HepG2 (cell line): Measurements from ENCODE around the gene C5orf34. TPM values are rescaled to one million over a fixed set of nuclear protein-coding genes. Genes with fewer than 3 reads are reported as not detected.

Experiments used
- DZIP1 ChIP-seq: sonication (generic); formaldehyde crosslinking; IDR thresholded peaks from 2 replicates; pipeline ENCODE4 v1.5.0; 2020; ENCODE audit warnings: mild to moderate bottlenecking, missing genetic modification reagents
- HNRNPH1 ChIP-seq: fragments of 200-400 bp; formaldehyde crosslinking; optimal IDR thresholded peaks from 2 replicates; pipeline ENCODE3; 2017; ENCODE audit warnings: mild to moderate bottlenecking, low read depth, low read length
- HNRNPL ChIP-seq: fragments of 200-400 bp; formaldehyde crosslinking; IDR thresholded peaks from 2 replicates; pipeline ENCODE4 v1.6.1; 2017; ENCODE audit warnings: mild to moderate bottlenecking, low read depth, low read length
- MLXIP ChIP-seq: sonication (generic); formaldehyde crosslinking; IDR thresholded peaks from 2 replicates; pipeline ENCODE4 v1.9.0; 2021; ENCODE audit warnings: missing genetic modification reagents, borderline replicate concordance
- MYPOP ChIP-seq: sonication (generic); formaldehyde crosslinking; IDR thresholded peaks from 2 replicates; pipeline ENCODE4 v1.8.1; 2023; ENCODE audit warnings: mild to moderate bottlenecking, moderate library complexity, missing genetic modification reagents
- PAXIP1 ChIP-seq: sonication (generic); formaldehyde crosslinking; conservative IDR thresholded peaks from 2 replicates; pipeline ENCODE4 v1.4.0; 2020; ENCODE audit warnings: mild to moderate bottlenecking, missing genetic modification reagents, moderate library complexity
- ZNF234 ChIP-seq: sonication (generic); formaldehyde crosslinking; conservative IDR thresholded peaks from 2 replicates; pipeline ENCODE4 v1.5.1; 2020; ENCODE audit warnings: mild to moderate bottlenecking, missing genetic modification reagents
- ZNF260 ChIP-seq: sonication (generic); formaldehyde crosslinking; IDR thresholded peaks from 2 replicates; pipeline ENCODE4 v1.4.0; 2020; ENCODE audit warnings: missing genetic modification reagents, low read depth, mild to moderate bottlenecking, borderline replicate concordance
- ZNF543 ChIP-seq: sonication (generic); formaldehyde crosslinking; IDR thresholded peaks from 2 replicates; pipeline ENCODE4 v1.4.0; 2020; ENCODE audit warnings: mild to moderate bottlenecking, missing genetic modification reagents
- ZNF576 ChIP-seq: sonication (generic); formaldehyde crosslinking; IDR thresholded peaks from 2 replicates; pipeline ENCODE4 v1.4.0; 2020; ENCODE audit warnings: mild to moderate bottlenecking, missing genetic modification reagents
- ZNF598 ChIP-seq: sonication (generic); formaldehyde crosslinking; IDR thresholded peaks from 2 replicates; pipeline ENCODE4 v1.5.1; 2020; ENCODE audit warnings: mild to moderate bottlenecking, missing genetic modification reagents, borderline replicate concordance
- ZSCAN29 ChIP-seq: sonication (generic); formaldehyde crosslinking; conservative IDR thresholded peaks from 2 replicates; pipeline ENCODE4 v1.4.0; 2020; ENCODE audit warnings: mild to moderate bottlenecking, missing genetic modification reagents
- polyA plus RNA-seq, 8 experiments: library from polyadenylated mRNA; depleted of rRNA in 3 of 8; stranded (reverse) in 7 of 8; unstranded in 1 of 8; fragments of >200 nt; fragmentation: Illumina TruSeq in 4 of 8; extraction: Trizol in 4 of 8; gene quantifications; 2 replicates each; pipeline versions ENCODE4 v1.2.1 to v1.2.3, GENCODE V29; 2011 to 2016; ENCODE audit warnings: low read depth in 4 of 8, missing spikeins in 1 of 8, mixed read lengths in 1 of 8; ENCODE audit not compliant: insufficient read depth in 1 of 8
- total RNA-seq, 5 experiments: library from RNA; depleted of rRNA; stranded (reverse); fragments of >200 nt; fragmentation: Illumina TruSeq; extraction: Trizol; gene quantifications; 2 replicates each; pipeline ENCODE4 v1.2.3, GENCODE V29; 2016; ENCODE audit warnings: low read depth in 1 of 5

The C5orf34 gene
- total and polyA plus RNA-seq, 2 of the 13 experiments (the other 11 are each of a cell fraction or from before 2014, with no cell fraction given) = 3.2 to 6.4 TPM

GRCh38 chr5:43514816-43515677 is at the start of gene C5orf34 (continued):
- peak; percentile 90 for TF ChIP-seq MYPOP (CRISPR knock-in tag)
- peak; percentile 65; the same call in 1 of the 2 replicates for TF ChIP-seq ZSCAN29 (CRISPR knock-in tag)
- no peak for TF ChIP-seq ZNF234 (CRISPR knock-in tag)
- TF ChIP-seq ZNF598 (CRISPR knock-in tag) = no peak
- TF ChIP-seq HNRNPL = 0 out of 2 replicates have a peak, but pooled peaks have one; percentile 45
- 0 out of 2 replicates have a peak, but pooled peaks have one; percentile 44 for TF ChIP-seq ZNF576
- TF ChIP-seq DZIP1 (CRISPR knock-in tag) = no peak
- TF ChIP-seq PAXIP1 (CRISPR knock-in tag) = peak; percentile 1
- no peak for TF ChIP-seq ZNF260
- TF ChIP-seq HNRNPH1 = no peak
- 0 out of 2 replicates have a peak, but pooled peaks have one; percentile 64 for TF ChIP-seq ZNF543 (CRISPR knock-in tag)
- TF ChIP-seq MLXIP = no peak
